GM18508 (cell line): ENCODE data around the gene PIGK.
"Not testable (repeated sequence)": the region's sequence is repeated elsewhere in the genome, so short reads cannot be mapped to it uniquely, and the experiment has no call there.

ENCODE experiments used
- ATAC-seq: cut with Tn5 transposase; IDR thresholded peaks from one replicate; pipeline ENCODE4 v1.9.1; 2021; ENCODE audit warnings: moderate number of reproducible peaks; ENCODE audit not compliant: insufficient read depth, unreplicated experiment

The PIGK gene

GRCh38 chr1:77200293-77200692 is 18.9 kb downstream of the PIGK start:
- ATAC-seq, result no peak

GRCh38 chr1:77197351-77197750 is 21.9 kb downstream of the PIGK start:
- ATAC-seq, result no peak

- ATAC-seq, result no peak
These were observed 25.3 kb downstream of the PIGK start for GRCh38 chr1:77193951-77194350.

- ATAC-seq, result no peak
These were observed 30.5 kb downstream of the PIGK start for GRCh38 chr1:77188770-77189169.

GRCh38 chr1:77186907-77187306 is 32.3 kb downstream of the PIGK start:
- ATAC-seq, result not testable (repeated sequence)

GRCh38 chr1:77182083-77182482 is 37.1 kb downstream of the PIGK start:
- no peak for ATAC-seq

- ATAC-seq, result no peak
These were observed 39.6 kb downstream of the PIGK start for GRCh38 chr1:77179632-77180031.

GRCh38 chr1:77175230-77175844 is 43.9 kb downstream of the PIGK start:
- no peak for ATAC-seq

GRCh38 chr1:77170687-77171086 is 48.5 kb downstream of the PIGK start:
- ATAC-seq, result no peak

- ATAC-seq, result no peak
These were observed 50.9 kb downstream of the PIGK start for GRCh38 chr1:77168358-77168757.

- no peak for ATAC-seq
These were observed 54.7 kb downstream of the PIGK start for GRCh38 chr1:77164434-77164944.

- not testable (repeated sequence) for ATAC-seq
These were observed 59.5 kb downstream of the PIGK start for GRCh38 chr1:77159706-77160105.

GRCh38 chr1:77156214-77156613 is 63.0 kb downstream of the PIGK start:
- ATAC-seq, result no peak

- no peak for ATAC-seq
These were observed 73.0 kb downstream of the PIGK start for GRCh38 chr1:77146270-77146669.

- no peak for ATAC-seq
These were observed 75.6 kb downstream of the PIGK start for GRCh38 chr1:77143529-77144121.

- ATAC-seq, result no peak
These were observed 79.8 kb downstream of the PIGK start for GRCh38 chr1:77139389-77139788.

GRCh38 chr1:77134359-77134758 is 84.9 kb downstream of the PIGK start:
- ATAC-seq, result no peak

GRCh38 chr1:77133731-77134358 is 85.4 kb downstream of the PIGK start:
- ATAC-seq, result no peak

GRCh38 chr1:77126307-77126706 is 92.9 kb downstream of the PIGK start:
- ATAC-seq, result no peak

GRCh38 chr1:77121503-77121902 is 97.7 kb downstream of the PIGK start:
- ATAC-seq, result no peak

- ATAC-seq, result no peak
These were observed 98.3 kb downstream of the PIGK start for GRCh38 chr1:77120950-77121349.

GRCh38 chr1:77118712-77119111 is 100.5 kb downstream of the PIGK start:
- no peak for ATAC-seq
